HepG2 (cell line): ENCODE results near the gene SPHK2. TPM values are rescaled to one million over a fixed set of nuclear protein-coding genes. Genes with fewer than 3 reads are reported as not detected.
A peak's percentile ranks its signal among the peaks of the same experiment; 100 is the strongest.

Experiments
- ATAC-seq: fragments of 200-7000 bp; cut with Tn5 transposase; 3 replicates; pipeline ENCODE4 v1.9.1; 2020; ENCODE audit warnings: mild to moderate bottlenecking, moderate library complexity
- BruUV-seq: library from RNA; stranded (reverse); fragments of 400-500 nt; replicated peaks from 2 replicates; lab custom pipeline; 2021; lab: Mats Ljungman, UMichigan
- CTCF ChIA-PET: fragments of 300-600 bp; formaldehyde crosslinking; extraction: SDS; loops from one replicate; lab custom pipeline; 2021; ENCODE audit warnings: low total read pairs, inconsistent platforms, low intra/inter-chr PET ratio; lab: Yijun Ruan, JAX
- POLR2A ChIA-PET: fragments of 350-600 bp; sonication (Branson Sonifier 250); formaldehyde crosslinking; loops from one replicate; lab custom pipeline; 2020; ENCODE audit warnings: antibody characterized with exemption, inconsistent platforms; lab: Yijun Ruan, JAX
- DNase-seq: peaks from one replicate; pipeline ENCODE4 v3.0.0-alpha.2; 2015; ENCODE audit warnings: low spot score
- FAIRE-seq: peaks from 3 replicates; lab custom pipeline; 2011; peaks lifted over from hg19 to GRCh38; lab: Jason Lieb, UNC
- H2AFZ ChIP-seq: one replicate; pipeline ENCODE4 v1.6.1; 2011; ENCODE audit warnings: low read length, inconsistent platforms
- H3K27ac ChIP-seq: fragments of 300-600 bp; 3 replicates; pipeline ENCODE4 v1.8.0; 2011; ENCODE audit warnings: mixed run types, mild to moderate bottlenecking, mixed read lengths, low read length, inconsistent platforms; ENCODE audit not compliant: insufficient read depth; ENCODE audit errors: extremely low read length
- H3K27me3 ChIP-seq, 2 experiments: fragments of 200-600 bp in 1 of 2; 2 replicates in 1 of 2; 3 replicates in 1 of 2; pipeline versions ENCODE4 v1.6.0 to v1.8.0; 2011; ENCODE audit warnings: low read length in 2 of 2, mild to moderate bottlenecking in 2 of 2, moderate library complexity in 2 of 2, inconsistent platforms in 1 of 2; ENCODE audit not compliant: insufficient read depth in 2 of 2, control insufficient read depth in 1 of 2
- H3K36me3 ChIP-seq, 2 experiments: fragments of 200-600 bp in 1 of 2; replicated peaks in 1 of 2; 2 replicates in 1 of 2; 3 replicates in 1 of 2; pipeline versions ENCODE4 v1.5.1 to v1.8.0; 2011; ENCODE audit warnings: low read length in 2 of 2, inconsistent platforms in 1 of 2; ENCODE audit not compliant: insufficient read depth in 2 of 2, control insufficient read depth in 1 of 2
- H3K4me1 ChIP-seq: 2 replicates; pipeline ENCODE4 v1.5.1; 2012; ENCODE audit warnings: low read length, inconsistent platforms; ENCODE audit not compliant: insufficient read depth
- H3K4me2 ChIP-seq: 2 replicates; pipeline ENCODE4 v1.6.0; 2011; ENCODE audit warnings: low read depth, low read length, inconsistent platforms
- H3K4me3 ChIP-seq, 3 experiments: fragments of 200-600 bp in 1 of 3; sonication (generic), shearing (Covaris generic) in 1 of 3; replicated peaks in 1 of 3; 2 replicates each; pipeline ENCODE4 v1.5.1; 2011 to 2016; ENCODE audit warnings: low read length in 3 of 3, inconsistent platforms in 2 of 3, low read depth in 2 of 3, mild to moderate bottlenecking in 2 of 3, control low read depth in 1 of 3, mixed read lengths in 1 of 3; ENCODE audit not compliant: insufficient read depth in 1 of 3
- H3K79me2 ChIP-seq: one replicate; pipeline ENCODE4 v1.6.1; 2011; ENCODE audit warnings: low read length, inconsistent platforms; ENCODE audit not compliant: insufficient read depth
- H3K9ac ChIP-seq: 2 replicates; pipeline ENCODE4 v1.6.0; 2011; ENCODE audit warnings: mild to moderate bottlenecking, low read depth, low read length, inconsistent platforms; ENCODE audit not compliant: insufficient read depth
- H3K9me3 ChIP-seq: 2 replicates; pipeline ENCODE4 v1.5.1; 2012; ENCODE audit warnings: mild to moderate bottlenecking, low read length
- H4K20me1 ChIP-seq: 2 replicates; pipeline ENCODE4 v1.6.0; 2011; ENCODE audit warnings: inconsistent platforms, mild to moderate bottlenecking, low read length, moderate library complexity; ENCODE audit not compliant: insufficient read depth
- DMAP1 ChIP-seq: IDR thresholded peaks from 2 replicates; pipeline ENCODE4 v1.6.1; 2016
- ETV6 ChIP-seq: sonication (generic); formaldehyde crosslinking; conservative IDR thresholded peaks from 2 replicates; pipeline ENCODE4 v1.4.0; 2020; ENCODE audit warnings: missing genetic modification reagents
- GATAD1 ChIP-seq: IDR thresholded peaks from 2 replicates; pipeline ENCODE4 v1.6.1; 2016; ENCODE audit warnings: missing genetic modification reagents, missing compliant biosample characterization
- IKZF4 ChIP-seq: sonication (generic); formaldehyde crosslinking; IDR thresholded peaks from 2 replicates; pipeline ENCODE4 v1.5.1; 2020; ENCODE audit warnings: borderline replicate concordance, mild to moderate bottlenecking, low read depth, missing genetic modification reagents; ENCODE audit errors: not compliant biosample characterization
- LRRFIP1 ChIP-seq: sonication (generic); formaldehyde crosslinking; conservative IDR thresholded peaks from 2 replicates; pipeline ENCODE4 v1.4.0; 2020; ENCODE audit warnings: missing genetic modification reagents
- POLR2A ChIP-seq, 2 experiments: IDR thresholded peaks; 2 replicates each; pipeline ENCODE4 v1.6.1; 2011; ENCODE audit warnings: low read depth in 2 of 2, low read length in 2 of 2, mild to moderate bottlenecking in 1 of 2, moderate library complexity in 1 of 2; ENCODE audit not compliant: insufficient read depth in 1 of 2
- SP4 ChIP-seq: sonication (generic); formaldehyde crosslinking; IDR thresholded peaks from 2 replicates; pipeline ENCODE4 v1.8.1; 2023; ENCODE audit warnings: mild to moderate bottlenecking, missing genetic modification reagents
- ZBTB33 ChIP-seq: sonication (generic); formaldehyde crosslinking; IDR thresholded peaks from 2 replicates; pipeline ENCODE4 v1.4.0; 2020; ENCODE audit warnings: missing genetic modification reagents
- ZMYM4 ChIP-seq: sonication (generic); formaldehyde crosslinking; IDR thresholded peaks from 2 replicates; pipeline ENCODE4 v1.8.1; 2023; ENCODE audit warnings: mild to moderate bottlenecking, missing genetic modification reagents
- ZNF234 ChIP-seq: sonication (generic); formaldehyde crosslinking; conservative IDR thresholded peaks from 2 replicates; pipeline ENCODE4 v1.5.1; 2020; ENCODE audit warnings: mild to moderate bottlenecking, missing genetic modification reagents
- ZNF773 ChIP-seq: sonication (generic); formaldehyde crosslinking; IDR thresholded peaks from 2 replicates; pipeline ENCODE4 v1.4.0; 2020; ENCODE audit warnings: missing genetic modification reagents, borderline replicate concordance
- ZNF780A ChIP-seq: sonication (generic); formaldehyde crosslinking; IDR thresholded peaks from 2 replicates; pipeline ENCODE4 v1.8.0; 2022; ENCODE audit warnings: mild to moderate bottlenecking, missing genetic modification reagents, moderate library complexity
- WGBS: methylation state at CpG from one replicate; pipeline ENCODE4 v1.1.6; 2017; ENCODE audit warnings: low lambda C conversion rate; 5-methylcytosine and 5-hydroxymethylcytosine counted together
- in situ Hi-C: cut with HindIII; loops from 2 replicates; pipeline ENCODE4 v1.10.0; 2017; ENCODE audit warnings: low pct_unique_long_range_greater_than_20kb; ENCODE audit not compliant: extremely low pct_ligation_motif_present
- intact Hi-C: fragments of 100-400 bp; cut with micrococcal nuclease; formaldehyde crosslinking; loops from one replicate; pipeline ENCODE4 v1.10.0; 2022; ENCODE audit not compliant: unreplicated experiment
- polyA plus RNA-seq, 8 experiments: library from polyadenylated mRNA; depleted of rRNA in 3 of 8; stranded (reverse) in 7 of 8; unstranded in 1 of 8; fragments of >200 nt; fragmentation: Illumina TruSeq in 4 of 8; extraction: Trizol in 4 of 8; gene quantifications; 2 replicates each; pipeline versions ENCODE4 v1.2.1 to v1.2.3, GENCODE V29; 2011 to 2016; ENCODE audit warnings: low read depth in 4 of 8, missing spikeins in 1 of 8, mixed read lengths in 1 of 8; ENCODE audit not compliant: insufficient read depth in 1 of 8
- total RNA-seq, 5 experiments: library from RNA; depleted of rRNA; stranded (reverse); fragments of >200 nt; fragmentation: Illumina TruSeq; extraction: Trizol; gene quantifications; 2 replicates each; pipeline ENCODE4 v1.2.3, GENCODE V29; 2016; ENCODE audit warnings: low read depth in 1 of 5
- TF ChIP-seq, protein P1 (sequence below): sonication (generic); formaldehyde crosslinking; IDR thresholded peaks from 2 replicates; pipeline ENCODE4 v1.8.1; 2023; ENCODE audit warnings: mild to moderate bottlenecking, inconsistent platforms, moderate library complexity, missing genetic modification reagents, borderline replicate concordance
- TF ChIP-seq, protein P2 (sequence below): sonication (generic); formaldehyde crosslinking; IDR thresholded peaks from 2 replicates; pipeline ENCODE4 v1.4.0; 2020; ENCODE audit warnings: missing genetic modification reagents, mild to moderate bottlenecking, borderline replicate concordance

Gene SPHK2
- total and polyA plus RNA-seq, 2 of the 13 experiments (the other 11 are each of a cell fraction or from before 2014, with no cell fraction given) = 2.9 to 14.4 TPM

DNA sequence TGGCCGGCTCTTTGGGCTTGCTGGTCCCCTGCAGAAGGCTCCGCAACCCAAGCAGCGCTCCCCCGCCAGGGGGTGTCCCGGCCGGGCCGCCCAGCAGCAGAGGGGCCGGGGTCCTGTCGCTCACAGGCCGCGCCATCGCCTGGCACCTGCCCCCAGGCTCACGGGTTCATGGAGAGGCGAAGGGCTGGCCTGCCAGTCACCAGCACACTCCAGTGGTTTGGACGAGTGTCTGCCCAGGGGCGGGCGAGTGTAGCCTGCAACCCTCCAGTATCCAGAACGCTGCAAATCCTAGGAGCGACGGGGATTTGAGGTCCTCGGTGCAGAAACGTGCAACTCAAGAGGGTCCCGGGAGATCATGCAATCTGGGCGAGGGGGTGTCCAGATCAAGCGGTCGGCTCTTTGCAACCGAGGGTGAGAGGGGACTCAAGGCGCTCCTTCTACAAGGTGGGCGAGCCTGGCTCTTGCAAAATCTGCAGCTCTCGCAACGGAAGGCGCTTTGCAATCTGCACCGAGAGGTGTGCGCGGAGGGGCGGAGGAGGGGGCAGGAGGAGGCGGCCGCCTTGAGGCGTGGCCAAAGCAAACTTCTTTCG, 17.6 kb downstream of the SPHK2 start, which contains the start of gene DBP (continued):
- TF ChIP-seq LRRFIP1 (CRISPR knock-in tag) = no peak

DNA sequence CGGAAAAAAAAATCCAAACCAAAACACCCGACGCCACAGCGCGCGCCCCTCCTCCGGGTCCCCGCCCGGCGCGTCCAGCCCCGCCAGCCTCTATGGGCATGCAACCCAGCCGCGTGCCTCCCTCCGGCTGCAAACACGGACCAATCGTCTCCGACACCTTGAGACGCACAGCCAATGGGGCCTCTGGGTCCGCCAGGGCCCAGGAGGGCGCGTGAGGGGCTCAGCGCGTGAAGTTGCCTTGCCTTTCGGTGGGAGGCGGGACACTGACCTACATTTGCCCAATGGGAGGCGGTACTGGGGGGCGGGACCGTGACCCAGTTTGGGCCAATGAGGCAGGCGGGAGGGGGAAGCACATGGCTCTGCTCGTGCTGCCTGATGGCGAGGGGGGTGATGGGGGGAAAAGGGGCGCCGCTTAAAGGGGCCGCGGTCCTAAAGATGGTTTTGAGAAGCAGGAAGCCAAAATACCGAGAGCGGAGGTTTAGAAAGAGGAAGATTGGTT, 18.2 kb downstream of the SPHK2 start:
- peak; percentile 84 for FAIRE-seq
- ATAC-seq = peak; percentile 85
- Histone ChIP-seq H3K4me1 (peaks cover 70% of the 10 kb centered on the region), H4K20me1 (no peaks in the 10 kb centered on the region), H3K27me3 (peaks cover 0 to 8% of the 10 kb centered on the region in 2 experiments; a peak in 3 of 5 replicates), H3K9ac (peak overlapping the region; percentile 49), H2AFZ (no peak overlapping the region), H3K27ac (peak overlapping the region; percentile 70), H3K4me3 (peak overlapping the region; percentile 15 to 76 (median 59); a peak in 4 of 6 replicates), H3K79me2 (no peaks in the 10 kb centered on the region), H3K4me2 (peak overlapping the region; percentile 96), H3K9me3 (no peaks in the 10 kb centered on the region), H3K36me3 (no peaks in the 10 kb centered on the region)
- no TSS peak for BruUV-seq
- CTCF ChIA-PET = interaction anchor here (0.6 to 0.9 kb wide), 2 partner anchors 9 to 23 kb away, joined by 3 read pairs; partner anchors contain the start of gene CA11
- in situ Hi-C loops (no loop called here), intact Hi-C loops (no loop called here)
- DNase-seq = peak; percentile 96
- WGBS = 0% methylated on average over 10 of the region's 38 CpGs
- POLR2A ChIA-PET = interaction anchor here (0.6 to 2.0 kb wide), 5 partner anchors 8 to 305 kb away, joined by 3 to 12 read pairs (median 4); partner anchors contain the start of genes CA11, RPL18 and SPHK2
- TF ChIP-seq GATAD1 (CRISPR knock-in tag) (peak; percentile 71; the same call in 1 of the 2 replicates), ZNF773 (CRISPR knock-in tag) (no peak), ZBTB33 (CRISPR knock-in tag) (no peak), ZNF780A (0 out of 2 replicates have a peak, but pooled peaks have one; percentile 62), ZNF234 (CRISPR knock-in tag) (no peak; the same call in 1 of the 2 replicates), SP4 (CRISPR knock-in tag) (peak; percentile 93), IKZF4 (no peak), ETV6 (CRISPR knock-in tag) (no peak), POLR2A (IDR thresholded peaks at IDR 0.05; ENCODE audit: insufficient read depth in 1 of 2, low read depth in 2 of 2, low read length in 2 of 2) (peak in 1 of 2 experiments; percentile 45; a peak in 2 of 4 replicates), ZMYM4 (CRISPR knock-in tag) (peak; percentile 49; the same call in 1 of the 2 replicates), DMAP1 (no peak)
- TF ChIP-seq, protein P1, sequence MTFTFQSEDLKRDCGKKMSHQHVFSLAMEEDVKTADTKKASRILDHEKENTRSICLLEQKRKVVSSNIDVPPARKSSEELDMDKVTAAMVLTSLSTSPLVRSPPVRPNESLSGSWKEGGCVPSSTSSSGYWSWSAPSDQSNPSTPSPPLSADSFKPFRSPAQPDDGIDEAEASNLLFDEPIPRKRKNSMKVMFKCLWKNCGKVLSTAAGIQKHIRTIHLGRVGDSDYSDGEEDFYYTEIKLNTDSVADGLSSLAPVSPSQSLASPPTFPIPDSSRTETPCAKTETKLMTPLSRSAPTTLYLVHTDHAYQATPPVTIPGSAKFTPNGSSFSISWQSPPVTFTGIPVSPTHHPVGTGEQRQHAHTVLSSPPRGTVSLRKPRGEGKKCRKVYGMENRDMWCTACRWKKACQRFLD (CRISPR knock-in tag) = peak; percentile 77; the same call in 1 of the 2 replicates
- TF ChIP-seq, protein P2, sequence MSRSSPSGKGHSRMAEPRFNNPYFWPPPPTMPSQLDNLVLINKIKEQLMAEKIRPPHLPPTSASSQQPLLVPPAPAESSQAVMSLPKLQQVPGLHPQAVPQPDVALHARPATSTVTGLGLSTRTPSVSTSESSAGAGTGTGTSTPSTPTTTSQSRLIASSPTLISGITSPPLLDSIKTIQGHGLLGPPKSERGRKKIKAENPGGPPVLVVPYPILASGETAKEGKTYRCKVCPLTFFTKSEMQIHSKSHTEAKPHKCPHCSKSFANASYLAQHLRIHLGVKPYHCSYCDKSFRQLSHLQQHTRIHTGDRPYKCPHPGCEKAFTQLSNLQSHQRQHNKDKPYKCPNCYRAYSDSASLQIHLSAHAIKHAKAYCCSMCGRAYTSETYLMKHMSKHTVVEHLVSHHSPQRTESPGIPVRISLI (CRISPR knock-in tag) = peak; percentile 86; the same call in 1 of the 2 replicates
